ENCODE results near the gene DDX52.

- no peak for TF ChIP-seq NBN (conservative IDR thresholded peaks at IDR 0.05)
- TF ChIP-seq PATZ1 (CRISPR knock-in tag; IDR thresholded peaks at IDR 0.05), result no peak
Observed at GRCh38 chr17:37610971-37611370, 32.3 kb downstream of the DDX52 start.

Data from HepG2 (cell line).